ENCODE results near the gene ISG15.

Gene ISG15

DNA sequence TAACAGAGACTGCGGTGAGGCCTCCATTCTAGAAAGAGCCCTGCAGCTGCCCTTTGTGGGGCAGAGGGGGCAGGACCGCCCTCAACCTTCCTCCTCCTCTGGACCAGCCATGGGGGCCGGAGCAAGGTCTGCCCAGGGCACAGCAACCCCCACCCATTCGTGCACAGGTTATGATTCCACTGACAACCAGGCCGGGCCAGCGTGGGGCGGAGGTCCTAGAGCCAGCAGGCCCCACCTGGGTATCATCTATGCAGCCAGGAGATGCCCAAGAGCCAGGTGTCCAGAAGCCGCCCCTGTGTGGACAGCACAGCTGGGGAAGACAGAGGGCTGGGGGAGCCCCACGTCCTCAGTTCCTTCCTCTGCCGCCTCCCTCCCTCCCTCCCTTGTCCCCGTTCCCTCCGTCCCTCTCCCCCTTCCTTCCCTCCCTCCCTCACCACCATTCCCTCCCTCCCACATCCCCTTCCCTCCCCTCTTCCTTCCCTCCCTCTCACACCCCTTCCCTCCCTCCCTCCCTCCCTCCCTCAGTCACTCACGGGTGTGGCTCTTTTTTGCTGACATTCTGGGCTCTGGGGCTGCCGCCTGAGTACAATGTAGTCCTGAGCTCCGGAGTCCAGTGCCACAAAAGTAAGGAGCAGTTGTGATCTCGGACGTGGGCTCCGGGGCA is 48.5 kb downstream of the ISG15 start:
- no peak for DNase-seq
- H2BK5ac ChIP-seq (ENCODE audit: low read depth, low read length, poor library complexity, severe bottlenecking) = no peak overlapping the region
- peaks cover 7% of the 10 kb centered on the region for H3K79me1 ChIP-seq (replicated peaks; ENCODE audit: low read length, poor library complexity, severe bottlenecking)

DNA sequence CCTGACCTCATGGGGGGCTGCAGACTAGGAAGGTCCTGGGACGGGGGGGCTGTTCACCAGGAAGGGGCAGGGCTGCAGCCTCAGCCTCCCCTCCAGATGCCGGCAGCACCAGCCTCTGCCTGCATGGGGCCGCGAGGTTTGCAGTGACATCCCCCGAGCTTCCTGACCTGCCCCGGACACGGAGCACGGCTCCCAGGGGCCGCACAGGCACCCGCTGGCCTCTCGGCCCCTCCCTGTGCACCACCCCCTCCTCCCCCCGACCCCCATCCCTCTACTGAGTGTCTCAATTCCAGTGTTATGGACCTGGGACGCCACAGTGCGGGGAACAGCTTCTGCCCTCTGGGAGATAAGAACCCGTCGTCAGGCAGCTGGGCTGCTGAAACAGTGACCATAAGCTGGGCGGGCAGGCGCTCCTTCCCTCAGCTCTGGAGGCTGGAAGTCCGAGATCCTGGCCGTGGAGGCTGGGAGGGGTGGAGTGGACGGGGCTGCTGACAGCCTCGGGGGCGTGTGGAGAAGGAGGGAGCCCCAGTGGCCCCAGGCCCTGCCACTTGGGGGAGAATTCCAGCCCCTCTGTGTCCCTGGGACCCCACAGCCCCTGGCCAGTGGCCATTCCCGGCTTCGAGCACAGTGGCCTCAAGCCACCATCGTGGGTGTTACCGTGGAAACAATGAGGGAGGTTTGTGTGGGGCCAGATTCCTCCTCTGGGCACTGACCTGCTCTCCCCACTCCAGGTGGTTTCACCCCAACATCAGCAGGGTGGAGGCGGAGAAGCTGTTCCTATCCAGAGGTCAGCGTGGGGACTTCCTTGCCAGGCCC is 49.3 kb downstream of the ISG15 start:
- no peak overlapping the region for H4K8ac ChIP-seq (ENCODE audit: low read length)
- H2AFZ ChIP-seq (ENCODE audit: low read depth, low read length) = peak overlapping the region; percentile 15
- no peak overlapping the region for H2BK15ac ChIP-seq (ENCODE audit: low read depth, poor library complexity, severe bottlenecking)
- peak; percentile 44 for DNase-seq
- H3K36me3 ChIP-seq (ENCODE audit: control insufficient read depth in 1 of 2, insufficient read depth in 2 of 2, low read depth in 1 of 2, low read length in 2 of 2) = peaks cover 0 to 5% of the 10 kb centered on the region in 2 experiments
- H2BK5ac ChIP-seq (ENCODE audit: low read depth, low read length, poor library complexity, severe bottlenecking) = no peak overlapping the region
- H4K91ac ChIP-seq (ENCODE audit: low read length) = no peak overlapping the region
- H2BK120ac ChIP-seq (ENCODE audit: low read depth, low read length) = no peak overlapping the region
- no peak overlapping the region for H3K9ac ChIP-seq (ENCODE audit: low read length)
- peaks cover 61% of the 10 kb centered on the region for H3K4me1 ChIP-seq (ENCODE audit: control insufficient read depth, insufficient read depth, low read depth, low read length)
- H3K14ac ChIP-seq (ENCODE audit: low read length in 2 of 2) = no peak overlapping the region
- 49% methylated on average over 29 of the region's 29 CpGs for WGBS
- H2AK5ac ChIP-seq (ENCODE audit: low read length, severe bottlenecking) = peak overlapping the region; percentile 41
- H3K4me3 ChIP-seq (ENCODE audit: insufficient read depth in 1 of 2, low read depth in 1 of 2, low read length in 2 of 2) = no peak overlapping the region
- H3K27me3 ChIP-seq (ENCODE audit: control insufficient read depth in 1 of 2, insufficient read depth in 1 of 2, low read length in 2 of 2) = peaks cover 0 to 73% of the 10 kb centered on the region in 2 experiments
- H3K4ac ChIP-seq (ENCODE audit: low read depth in 1 of 2, low read length in 2 of 2) = no peak overlapping the region
- no peak overlapping the region for H2BK12ac ChIP-seq (ENCODE audit: low read length in 2 of 2)
- no peaks in the 10 kb centered on the region for H3K9me3 ChIP-seq (ENCODE audit: control insufficient read depth, low read length)
- H3K4me2 ChIP-seq (ENCODE audit: low read length, poor library complexity, severe bottlenecking) = no peak overlapping the region
- H3K79me1 ChIP-seq (replicated peaks; ENCODE audit: low read length, poor library complexity, severe bottlenecking) = peaks cover 7% of the 10 kb centered on the region
- no peak overlapping the region for H3K27ac ChIP-seq (ENCODE audit: low read length, poor library complexity, severe bottlenecking)
- peak overlapping the region in 1 of 2 experiments; percentile 68 for H3K18ac ChIP-seq (ENCODE audit: low read depth in 1 of 2, low read length in 2 of 2)
- H3K23ac ChIP-seq (ENCODE audit: low read length in 2 of 2) = peak overlapping the region in 1 of 2 experiments; percentile 25

More for the DNA sequence above, 48.5 kb downstream of the ISG15 start:
- Histone ChIP-seq H3K9ac (ENCODE audit: low read length) (no peak overlapping the region), H3K18ac (ENCODE audit: low read depth in 1 of 2, low read length in 2 of 2) (no peak overlapping the region), H3K36me3 (ENCODE audit: control insufficient read depth in 1 of 2, insufficient read depth in 2 of 2, low read depth in 1 of 2, low read length in 2 of 2) (peaks cover 0 to 3% of the 10 kb centered on the region in 2 experiments), H3K14ac (ENCODE audit: low read length in 2 of 2) (no peak overlapping the region), H3K9me3 (ENCODE audit: control insufficient read depth, low read length) (no peaks in the 10 kb centered on the region), H4K91ac (ENCODE audit: low read length) (no peak overlapping the region), H3K23ac (ENCODE audit: low read length in 2 of 2) (peak overlapping the region in 1 of 2 experiments; percentile 25), H2BK120ac (ENCODE audit: low read depth, low read length) (peak overlapping the region; percentile 50), H2BK12ac (ENCODE audit: low read length in 2 of 2) (peak overlapping the region in 1 of 2 experiments; percentile 26), H2BK15ac (ENCODE audit: low read depth, poor library complexity, severe bottlenecking) (no peak overlapping the region), H4K8ac (ENCODE audit: low read length) (no peak overlapping the region), H3K27ac (ENCODE audit: low read length, poor library complexity, severe bottlenecking) (no peak overlapping the region), H2AK5ac (ENCODE audit: low read length, severe bottlenecking) (peak overlapping the region; percentile 73), H2AFZ (ENCODE audit: low read depth, low read length) (no peak overlapping the region), H3K27me3 (ENCODE audit: control insufficient read depth in 1 of 2, insufficient read depth in 1 of 2, low read length in 2 of 2) (peaks cover 0 to 74% of the 10 kb centered on the region in 2 experiments), H3K4me2 (ENCODE audit: low read length, poor library complexity, severe bottlenecking) (no peak overlapping the region), H3K4me1 (ENCODE audit: control insufficient read depth, insufficient read depth, low read depth, low read length) (peaks cover 61% of the 10 kb centered on the region), H3K4ac (ENCODE audit: low read depth in 1 of 2, low read length in 2 of 2) (no peak overlapping the region), H3K4me3 (ENCODE audit: insufficient read depth in 1 of 2, low read depth in 1 of 2, low read length in 2 of 2) (no peak overlapping the region)
- 74% methylated on average over 16 of the region's 18 CpGs for WGBS

DNA sequence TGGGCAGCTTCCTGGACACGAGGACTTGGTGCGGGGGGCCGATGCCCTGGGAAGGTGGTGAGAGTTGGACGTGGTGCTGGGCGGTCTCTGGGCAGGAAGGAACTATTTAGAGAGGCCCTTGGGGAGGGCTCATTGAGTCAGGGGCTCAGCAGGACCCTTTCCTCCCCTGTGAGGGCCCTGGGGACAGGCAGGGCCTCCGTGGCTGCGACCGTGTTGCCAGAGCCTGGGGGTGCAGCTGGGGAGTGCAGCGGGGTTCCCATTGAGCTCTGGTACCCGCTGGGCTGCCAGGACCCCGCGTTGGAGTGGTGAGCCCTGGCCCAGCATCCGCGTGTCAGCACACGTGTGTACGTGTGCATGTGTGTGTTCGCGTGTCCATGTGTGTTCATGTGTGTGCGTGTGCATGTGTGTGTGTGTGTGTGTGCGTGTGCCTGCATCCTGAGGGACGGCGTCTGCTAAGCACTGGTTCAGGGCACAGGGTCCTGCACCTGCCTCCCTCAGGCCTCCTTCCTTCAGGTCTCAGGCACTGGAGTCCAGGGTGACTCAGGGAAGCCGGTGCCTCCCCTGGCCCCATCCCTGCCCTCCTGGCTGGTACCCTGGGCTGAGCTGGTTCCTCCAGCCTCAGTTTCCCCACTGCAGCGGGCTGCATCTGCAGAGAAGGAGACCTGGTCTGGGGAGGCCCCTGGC is 50.1 kb downstream of the ISG15 start:
- Histone ChIP-seq H3K27me3 (ENCODE audit: control insufficient read depth in 1 of 2, insufficient read depth in 1 of 2, low read length in 2 of 2) (peaks cover 0 to 74% of the 10 kb centered on the region in 2 experiments), H3K79me1 (replicated peaks; ENCODE audit: low read length, poor library complexity, severe bottlenecking) (peaks cover 8% of the 10 kb centered on the region), H3K18ac (ENCODE audit: low read depth in 1 of 2, low read length in 2 of 2) (peak overlapping the region in 1 of 2 experiments; percentile 7), H2BK12ac (ENCODE audit: low read length in 2 of 2) (peak overlapping the region in 1 of 2 experiments; percentile 27), H4K8ac (ENCODE audit: low read length) (no peak overlapping the region), H3K14ac (ENCODE audit: low read length in 2 of 2) (peak overlapping the region in 1 of 2 experiments; percentile 22), H3K36me3 (ENCODE audit: control insufficient read depth in 1 of 2, insufficient read depth in 2 of 2, low read depth in 1 of 2, low read length in 2 of 2) (peaks cover 0 to 11% of the 10 kb centered on the region in 2 experiments), H2BK15ac (ENCODE audit: low read depth, poor library complexity, severe bottlenecking) (no peak overlapping the region), H3K23ac (ENCODE audit: low read length in 2 of 2) (no peak overlapping the region), H3K4ac (ENCODE audit: low read depth in 1 of 2, low read length in 2 of 2) (no peak overlapping the region), H4K91ac (ENCODE audit: low read length) (no peak overlapping the region), H3K27ac (ENCODE audit: low read length, poor library complexity, severe bottlenecking) (no peak overlapping the region), H2BK5ac (ENCODE audit: low read depth, low read length, poor library complexity, severe bottlenecking) (no peak overlapping the region), H2AK5ac (ENCODE audit: low read length, severe bottlenecking) (peak overlapping the region; percentile 41), H3K4me2 (ENCODE audit: low read length, poor library complexity, severe bottlenecking) (peak overlapping the region; percentile 80), H3K9ac (ENCODE audit: low read length) (no peak overlapping the region), H2AFZ (ENCODE audit: low read depth, low read length) (no peak overlapping the region), H3K4me3 (ENCODE audit: insufficient read depth in 1 of 2, low read depth in 1 of 2, low read length in 2 of 2) (no peak overlapping the region), H3K9me3 (ENCODE audit: control insufficient read depth, low read length) (no peaks in the 10 kb centered on the region), H2BK120ac (ENCODE audit: low read depth, low read length) (no peak overlapping the region), H3K4me1 (ENCODE audit: control insufficient read depth, insufficient read depth, low read depth, low read length) (peaks cover 63% of the 10 kb centered on the region)
- no peak for DNase-seq
- 71% methylated on average over 21 of the region's 24 CpGs for WGBS
